Renal cortex interstitium (tissue), 11 donors: ENCODE results near the gene NUDT16L1. TPM values are rescaled to one million over a fixed set of nuclear protein-coding genes. Genes with fewer than 3 reads are reported as not detected.
"Not testable (repeated sequence)": the region's sequence is repeated elsewhere in the genome, so short reads cannot be mapped to it uniquely, and the experiment has no call there.

Source experiments
- DNase-seq, 11 donors: peaks; one replicate each; pipeline ENCODE4 v3.0.0-alpha.2; 2013; ENCODE audit warnings: low read depth in 9 of 11, low spot score in 4 of 11; ENCODE audit errors: extremely low read depth in 1 of 11
- polyA plus RNA-seq, 3 donors: library from polyadenylated mRNA; unstranded; fragments of 120-200 nt; gene quantifications; one replicate each; pipeline ENCODE4 v1.2.1, GENCODE V29; 2013; ENCODE audit not compliant: insufficient read length in 3 of 3

Gene NUDT16L1
- polyA plus RNA-seq, 3 donors = 33.9 to 53.0 (median 43.9) TPM

- DNase-seq = no peak
These were observed 39.9 kb downstream of the NUDT16L1 start for GRCh38 chr16:4733211-4733742.

- DNase-seq = no peak
These were observed 40.3 kb downstream of the NUDT16L1 start for GRCh38 chr16:4733747-4734062.

DNA sequence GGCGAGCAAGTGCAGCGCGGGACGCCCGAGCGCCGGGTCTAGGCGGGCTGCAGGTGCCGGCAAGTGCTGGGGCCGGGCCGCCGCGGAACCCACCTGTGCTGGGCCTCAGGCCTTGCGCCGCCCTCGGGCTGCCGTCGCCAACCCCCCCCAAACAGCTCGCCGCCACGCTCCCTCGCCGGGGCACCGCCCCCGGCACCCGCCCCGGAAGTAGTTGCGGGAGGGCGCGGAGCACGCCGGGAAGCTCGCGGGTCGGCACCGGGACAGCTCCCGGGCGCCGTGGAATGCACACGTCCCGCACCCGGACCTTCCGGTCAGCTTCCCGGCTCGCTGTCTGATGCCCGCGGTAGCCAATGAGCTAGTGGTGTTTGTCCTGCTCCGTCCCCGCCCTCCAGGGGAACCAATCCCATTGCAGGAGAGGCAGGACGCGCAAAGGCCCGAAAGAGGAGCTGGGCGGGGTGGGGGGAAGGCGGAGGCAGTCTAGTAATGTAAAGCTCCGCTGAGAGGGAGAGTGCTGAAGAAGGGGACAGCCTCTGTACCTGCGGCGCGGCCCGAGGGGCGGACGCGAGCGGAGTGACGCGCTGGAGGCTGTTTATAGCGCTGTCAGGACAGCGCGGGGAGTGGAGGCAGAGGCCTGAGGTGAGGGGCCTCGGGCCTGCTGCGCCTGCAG lies 40.8 kb downstream of the NUDT16L1 start, which contains the start of the genes ANKS3 and DNAAF8:
Gene ANKS3, minus strand, starts transcription at position 209 of the 667 bp plus-strand sequence. CDS start 4,122 bp downstream, outside the sequence.
Gene DNAAF8, plus strand, starts transcription at position 475 of the 667 bp plus-strand sequence. CDS start 1,978 bp downstream, outside the sequence.
- DNase-seq = peak; percentile 77 to 95 (median 91)

GRCh38 chr16:4734730-4735535 lies 41.6 kb downstream of the NUDT16L1 start:
- peak; percentile 58 to 82 (median 78) for DNase-seq

DNA sequence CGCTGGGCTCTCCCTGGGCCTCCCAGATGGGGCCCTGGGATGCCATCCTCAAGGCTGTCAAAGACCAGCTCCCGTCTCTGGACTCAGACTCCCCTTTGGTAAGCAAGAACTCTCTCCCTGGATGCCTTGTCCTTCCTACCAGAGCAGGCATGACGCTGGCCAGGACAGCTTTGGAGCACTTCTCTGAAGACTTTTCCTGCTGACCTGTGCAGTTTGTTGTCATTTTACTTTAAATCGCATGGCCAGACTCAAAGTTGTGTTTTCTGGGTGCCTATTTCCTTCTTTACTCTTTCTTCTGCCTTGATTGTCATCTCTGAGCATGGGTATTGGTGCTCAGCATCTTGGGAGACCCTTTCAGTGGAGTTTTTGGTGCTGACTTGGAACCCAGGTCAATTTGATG lies 43.2 kb downstream of the NUDT16L1 start:
- no peak for DNase-seq

- DNase-seq = no peak
These were observed 44.2 kb downstream of the NUDT16L1 start for GRCh38 chr16:4737545-4737944.

DNA sequence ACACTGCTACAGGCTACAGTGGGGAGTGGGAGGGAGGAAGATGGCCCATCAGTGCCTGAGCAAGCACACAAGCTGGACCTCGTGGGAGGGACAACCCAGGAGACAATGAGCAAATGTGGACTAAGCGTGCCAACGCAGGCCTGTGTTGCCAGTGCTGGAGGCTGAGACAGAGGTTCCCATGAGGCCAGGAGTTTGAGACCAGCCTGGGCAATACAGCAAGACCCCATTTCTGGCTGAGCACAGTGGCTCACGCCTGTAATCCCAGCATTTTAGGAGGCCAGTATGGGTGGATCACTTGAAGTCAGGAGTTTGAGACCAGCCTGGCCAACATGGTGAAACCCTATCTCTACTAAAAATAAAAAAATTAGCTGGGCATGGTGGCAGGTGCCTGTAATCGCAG lies 45.0 kb downstream of the NUDT16L1 start:
- DNase-seq = not testable (repeated sequence)

DNA sequence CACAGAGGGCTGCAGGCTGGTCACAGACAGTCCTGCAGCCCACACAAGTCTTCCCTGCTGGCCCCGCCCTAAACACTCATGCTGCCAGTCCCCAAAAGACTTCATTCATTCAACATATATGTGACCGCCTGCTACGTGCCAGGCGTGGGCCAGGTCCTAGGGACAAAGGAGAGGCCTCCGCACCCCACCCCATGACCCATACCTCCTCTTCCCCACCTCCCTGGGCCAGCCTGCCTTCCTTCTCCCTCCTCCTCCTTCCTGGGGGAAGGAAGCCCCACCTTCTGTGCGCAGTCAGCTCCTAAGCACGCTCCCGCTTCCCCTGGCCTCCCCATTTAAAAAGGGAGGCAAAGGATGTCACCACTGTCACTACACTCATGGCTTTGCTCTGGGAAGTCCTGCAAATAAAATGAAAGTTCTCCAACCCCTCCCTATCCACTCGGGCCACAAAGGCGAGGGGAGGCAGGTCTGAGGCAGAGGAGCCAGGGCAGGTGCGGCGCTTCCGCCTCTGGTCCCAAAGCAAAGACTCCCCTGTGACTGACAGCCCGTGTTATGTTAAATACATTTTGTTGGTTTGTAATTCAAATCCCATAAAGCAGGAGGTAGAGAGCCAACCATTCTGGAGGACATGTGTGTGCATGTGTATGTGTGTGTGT lies 50.0 kb downstream of the NUDT16L1 start:
- no peak for DNase-seq

GRCh38 chr16:4744555-4745273 lies 51.4 kb downstream of the NUDT16L1 start:
- DNase-seq = no peak

DNA sequence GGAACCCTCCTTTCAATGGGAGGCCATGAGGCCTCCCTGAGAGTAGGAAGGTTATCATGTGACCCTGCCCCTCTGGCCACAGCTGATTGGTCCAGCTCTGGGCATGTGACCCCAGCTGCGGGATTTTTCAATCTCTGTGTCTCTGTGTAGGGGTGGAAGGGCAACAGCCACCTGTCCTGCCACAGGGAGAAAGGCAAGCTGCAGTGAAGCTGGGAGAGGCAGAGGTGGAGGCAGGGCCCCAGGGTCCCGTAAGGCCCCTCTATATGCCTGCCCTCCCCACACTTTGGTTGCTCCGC lies 51.9 kb downstream of the NUDT16L1 start:
- no peak for DNase-seq

Other genes starting within 250 kb of the NUDT16L1 start
- 10 to 100 TPM; 32.3 to 54.2 (median 43.5) TPM for gene NMRAL1, start 218.9 kb upstream of the NUDT16L1 start, polyA plus RNA-seq
- 10 to 100 TPM; 42.0 to 50.8 (median 42.4) TPM for gene HMOX2, start 217.2 kb upstream of the NUDT16L1 start, polyA plus RNA-seq
- gene CDIP1, start 154.8 kb upstream of the NUDT16L1 start, polyA plus RNA-seq = 10 to 100 TPM; 27.9 to 33.2 (median 31.3) TPM
- under 1 TPM; 0.16 to 0.27 (median 0.24) TPM for gene C16orf96, start 137.2 kb upstream of the NUDT16L1 start, polyA plus RNA-seq
- gene UBALD1, start 78.7 kb upstream of the NUDT16L1 start, polyA plus RNA-seq = 10 to 100 TPM; 11.6 to 31.8 (median 23.5) TPM
- 10 to 100 TPM; 42.5 to 68.9 (median 51.9) TPM for gene MGRN1, start 68.7 kb upstream of the NUDT16L1 start, polyA plus RNA-seq
- 10 to 100 TPM; 22.5 to 34.3 (median 23.0) TPM for gene ANKS3, start 40.7 kb downstream of the NUDT16L1 start, polyA plus RNA-seq
- gene DNAAF8, start 41.0 kb downstream of the NUDT16L1 start, polyA plus RNA-seq = 1 to 10 TPM; 1.8 to 3.1 (median 2.1) TPM
- 10 to 100 TPM; 12.7 to 20.5 (median 18.5) TPM for gene ZNF500, start 73.6 kb downstream of the NUDT16L1 start, polyA plus RNA-seq
- 1 to 10 TPM in 1 of 3 donors, under 1 TPM in 1, not detected in 1; 0.32 to 6.1 TPM for gene SEPTIN12, start 94.8 kb downstream of the NUDT16L1 start, polyA plus RNA-seq
- 10 to 100 TPM in 1 of 3 donors, 1 to 10 TPM in 2; 3.6 to 13.3 (median 9.0) TPM for gene SMIM22, start 101.8 kb downstream of the NUDT16L1 start, polyA plus RNA-seq
- gene ROGDI, start 109.1 kb downstream of the NUDT16L1 start, polyA plus RNA-seq = 10 to 100 TPM; 12.9 to 42.4 (median 41.0) TPM
- gene GLYR1, start 153.7 kb downstream of the NUDT16L1 start, polyA plus RNA-seq = 100 to 1,000 TPM in 2 of 3 donors, 10 to 100 TPM in 1; 79.8 to 134 (median 127) TPM
- gene UBN1, start 153.9 kb downstream of the NUDT16L1 start, polyA plus RNA-seq = 10 to 100 TPM; 35.1 to 36.2 (median 35.2) TPM
- 10 to 100 TPM; 23.1 to 30.5 (median 29.3) TPM for gene PPL, start 243.6 kb downstream of the NUDT16L1 start, polyA plus RNA-seq